ENCODE results near the gene TXNDC11. TPM values are rescaled to one million over a fixed set of nuclear protein-coding genes. Genes with fewer than 3 reads are reported as not detected.
A peak's percentile ranks its signal among the peaks of the same experiment; 100 is the strongest.

TXNDC11 gene
- total RNA-seq, 1 donor from 2014 or later = 59.4 TPM

- no peaks in the 10 kb centered on the region for H3K27me3 ChIP-seq
- intact Hi-C loops (cut with DNase I) = loop anchor here (5.0 kb wide), 1 partner anchor 51 kb away; no protein-coding TSS in a partner anchor
- H3K27ac ChIP-seq = peak overlapping the region; percentile 93
- no peaks in the 10 kb centered on the region for H3K36me3 ChIP-seq
- TF ChIP-seq POLR2AphosphoS5 (IDR thresholded peaks at IDR 0.05; ENCODE audit: insufficient read depth in 1 of 2, low read depth in 1 of 2) (no peak), CTCF (IDR thresholded peaks at IDR 0.05) (no peak), POLR2A (IDR thresholded peaks at IDR 0.05) (no peak)
- no peaks in the 10 kb centered on the region for H3K9me3 ChIP-seq
- DNase-seq (ENCODE audit: extremely low spot score in 2 of 2) = no peak
- H3K4me1 ChIP-seq = peaks cover 35% of the 10 kb centered on the region
- no peak overlapping the region for H3K4me3 ChIP-seq
Measured at GRCh38 chr16:11633113-11633512, 109.5 kb downstream of the TXNDC11 start.

- H3K4me3 ChIP-seq = peak overlapping the region in 1 of 2 donors; percentile 3
- peak overlapping the region; percentile 93 for H3K27ac ChIP-seq
- H3K9me3 ChIP-seq = no peaks in the 10 kb centered on the region
- DNase-seq (ENCODE audit: extremely low spot score in 2 of 2) = no peak
- intact Hi-C loops (cut with DNase I) = loop anchor here (5.0 kb wide), 1 partner anchor 50 kb away; no protein-coding TSS in a partner anchor
- H3K4me1 ChIP-seq = peaks cover 37% of the 10 kb centered on the region
- TF ChIP-seq POLR2AphosphoS5 (IDR thresholded peaks at IDR 0.05; ENCODE audit: insufficient read depth in 1 of 2, low read depth in 1 of 2) (peak; percentile 40 to 89), POLR2A (IDR thresholded peaks at IDR 0.05) (no peak)
- H3K27me3 ChIP-seq = no peaks in the 10 kb centered on the region
- no peaks in the 10 kb centered on the region for H3K36me3 ChIP-seq
Measured at GRCh38 chr16:11632455-11632939, 110.2 kb downstream of the TXNDC11 start.

GRCh38 chr16:11631214-11631613, 111.4 kb downstream of the TXNDC11 start:
- Histone ChIP-seq H3K4me1 (peaks cover 40% of the 10 kb centered on the region), H3K27me3 (no peaks in the 10 kb centered on the region), H3K4me3 (no peak overlapping the region), H3K9me3 (no peaks in the 10 kb centered on the region), H3K27ac (peak overlapping the region; percentile 93), H3K36me3 (no peaks in the 10 kb centered on the region)
- no peak for DNase-seq (ENCODE audit: extremely low spot score in 2 of 2)
- TF ChIP-seq CTCF (IDR thresholded peaks at IDR 0.05) = no peak
- no peak for TF ChIP-seq POLR2AphosphoS5 (IDR thresholded peaks at IDR 0.05; ENCODE audit: insufficient read depth in 1 of 2, low read depth in 1 of 2)
- TF ChIP-seq POLR2A (IDR thresholded peaks at IDR 0.05) = no peak
- intact Hi-C loops (cut with DNase I) = loop anchor here (5.0 kb wide), 1 partner anchor 49 kb away; no protein-coding TSS in a partner anchor

GRCh38 chr16:11630768-11631056, 111.9 kb downstream of the TXNDC11 start:
- intact Hi-C loops (cut with DNase I) = loop anchor here (5.0 kb wide), 1 partner anchor 48 kb away; no protein-coding TSS in a partner anchor
- Histone ChIP-seq H3K4me3 (no peak overlapping the region), H3K27ac (peak overlapping the region; percentile 93), H3K27me3 (no peaks in the 10 kb centered on the region), H3K36me3 (no peaks in the 10 kb centered on the region), H3K4me1 (peaks cover 40% of the 10 kb centered on the region), H3K9me3 (no peaks in the 10 kb centered on the region)
- DNase-seq (ENCODE audit: extremely low spot score in 2 of 2) = no peak
- TF ChIP-seq POLR2A (IDR thresholded peaks at IDR 0.05) (no peak), CTCF (IDR thresholded peaks at IDR 0.05) (no peak), POLR2AphosphoS5 (IDR thresholded peaks at IDR 0.05; ENCODE audit: insufficient read depth in 1 of 2, low read depth in 1 of 2) (no peak)

GRCh38 chr16:11630046-11630767, 112.5 kb downstream of the TXNDC11 start:
- intact Hi-C loops (cut with DNase I) = loop anchor here (5.0 kb wide), 1 partner anchor 48 kb away; no protein-coding TSS in a partner anchor
- Histone ChIP-seq H3K27me3 (no peaks in the 10 kb centered on the region), H3K9me3 (no peaks in the 10 kb centered on the region), H3K4me3 (no peak overlapping the region), H3K36me3 (no peaks in the 10 kb centered on the region), H3K4me1 (peaks cover 40% of the 10 kb centered on the region), H3K27ac (peak overlapping the region; percentile 78)
- DNase-seq (ENCODE audit: extremely low spot score in 2 of 2) = no peak
- TF ChIP-seq POLR2AphosphoS5 (IDR thresholded peaks at IDR 0.05; ENCODE audit: insufficient read depth in 1 of 2, low read depth in 1 of 2) (no peak), CTCF (IDR thresholded peaks at IDR 0.05) (no peak), POLR2A (IDR thresholded peaks at IDR 0.05) (no peak)

Small RNA genes within 50 kb of the gene (small RNA-seq; reads per million reads assigned to genes)
- gene RF00017 = not detected

Other genes starting within 250 kb of the TXNDC11 start
- gene LITAF, start 155.9 kb downstream of the TXNDC11 start, total RNA-seq = 111 TPM
- 23.1 TPM for gene SNN, start 74.4 kb downstream of the TXNDC11 start, total RNA-seq
- gene ZC3H7A, start 54.4 kb upstream of the TXNDC11 start, total RNA-seq = 67.5 TPM
- gene RSL1D1, start 108.7 kb upstream of the TXNDC11 start, total RNA-seq = 148 TPM
- 56.0 TPM for gene GSPT1, start 173.1 kb upstream of the TXNDC11 start, total RNA-seq
- gene NPIPB2, start 199.2 kb upstream of the TXNDC11 start, total RNA-seq = 13.5 TPM
- not detected for gene TNFRSF17, start 222.4 kb upstream of the TXNDC11 start, total RNA-seq
- 28.7 TPM for gene SNX29, start 233.9 kb upstream of the TXNDC11 start, total RNA-seq

All from vagina (tissue), 2 donors.